Activated T-helper 2 cell treated with anti-CD3 and anti-CD28 coated beads, Interferon-gamma antibody, Interleukin-2, Interleukin-4, amounts not matched to agents 10 μg/mL and 5 μg/mL and 100 μg/mL, durations not matched to agents 14 hours and 24 hours and 36 hours (primary cell): Measurements from ENCODE around the gene ADGRL2. TPM values are rescaled to one million over a fixed set of nuclear protein-coding genes. Genes with fewer than 3 reads are reported as not detected.

Experiments
- DNase-seq: peaks from one replicate; pipeline ENCODE4 v3.0.0; 2021; ENCODE audit warnings: low spot score
- H3K27ac Mint-ChIP-seq: one replicate; pipeline ENCODE4 v1.8.0; 2021; ENCODE audit warnings: mixed read lengths
- H3K27me3 Mint-ChIP-seq: one replicate; pipeline ENCODE4 v1.8.0; 2021; ENCODE audit warnings: low read depth, mixed read lengths
- H3K36me3 Mint-ChIP-seq: one replicate; pipeline ENCODE4 v1.8.0; 2021; ENCODE audit warnings: low read depth, mixed read lengths
- H3K4me1 Mint-ChIP-seq: one replicate; pipeline ENCODE4 v1.8.0; 2021; ENCODE audit warnings: low read depth, mixed read lengths
- H3K4me3 Mint-ChIP-seq: one replicate; pipeline ENCODE4 v1.8.0; 2021; ENCODE audit warnings: low read depth, mild to moderate bottlenecking, moderate library complexity, mixed read lengths
- H3K9me3 Mint-ChIP-seq: one replicate; pipeline ENCODE4 v1.8.0; 2021; ENCODE audit warnings: mixed read lengths
- intact Hi-C: fragments of 100-400 bp; cut with micrococcal nuclease; formaldehyde crosslinking; loops from one replicate; pipeline ENCODE4 v1.15.1; 2023
- total RNA-seq: library from RNA; stranded (reverse); gene quantifications from 2 replicates; pipeline ENCODE4 v1.2.3, GENCODE V29; 2022

The ADGRL2 gene
- total RNA-seq, 1 donor from 2014 or later, result not detected

GRCh38 chr1:81813691-81814090, 13.0 kb downstream of the ADGRL2 start:
- Mint-ChIP-seq H3K27ac (no peak overlapping the region), H3K9me3 (no peaks in the 10 kb centered on the region), H3K27me3 (peaks cover 2% of the 10 kb centered on the region), H3K4me3 (no peak overlapping the region), H3K36me3 (no peaks in the 10 kb centered on the region), H3K4me1 (no peaks in the 10 kb centered on the region)
- intact Hi-C loops, result no loop called here
- no peak for DNase-seq

GRCh38 chr1:81819613-81820012, 18.9 kb downstream of the ADGRL2 start:
- intact Hi-C loops, result no loop called here
- Mint-ChIP-seq H3K4me1 (no peaks in the 10 kb centered on the region), H3K27me3 (no peaks in the 10 kb centered on the region), H3K36me3 (no peaks in the 10 kb centered on the region), H3K9me3 (no peaks in the 10 kb centered on the region), H3K27ac (no peak overlapping the region), H3K4me3 (no peak overlapping the region)
- DNase-seq, result no peak

GRCh38 chr1:81820765-81821164, 20.0 kb downstream of the ADGRL2 start:
- intact Hi-C loops, result no loop called here
- H3K4me3 Mint-ChIP-seq, result no peak overlapping the region
- H3K4me1 Mint-ChIP-seq, result no peaks in the 10 kb centered on the region

GRCh38 chr1:81823082-81823481, 22.3 kb downstream of the ADGRL2 start:
- H3K27ac Mint-ChIP-seq, result no peak overlapping the region

More at GRCh38 chr1:81820765-81821164, 20.0 kb downstream of the ADGRL2 start:
- Mint-ChIP-seq H3K36me3 (no peaks in the 10 kb centered on the region), H3K27ac (no peak overlapping the region), H3K9me3 (no peaks in the 10 kb centered on the region), H3K27me3 (no peaks in the 10 kb centered on the region)
- no peak for DNase-seq

GRCh38 chr1:81824759-81825158, 24.0 kb downstream of the ADGRL2 start:
- H3K9me3 Mint-ChIP-seq, result no peaks in the 10 kb centered on the region
- intact Hi-C loops, result no loop called here
- DNase-seq, result no peak
- no peak overlapping the region for H3K27ac Mint-ChIP-seq
- no peaks in the 10 kb centered on the region for H3K27me3 Mint-ChIP-seq
- H3K36me3 Mint-ChIP-seq, result no peaks in the 10 kb centered on the region
- H3K4me1 Mint-ChIP-seq, result no peaks in the 10 kb centered on the region
- no peak overlapping the region for H3K4me3 Mint-ChIP-seq

More at GRCh38 chr1:81823082-81823481, 22.3 kb downstream of the ADGRL2 start:
- Mint-ChIP-seq H3K4me1 (no peaks in the 10 kb centered on the region), H3K9me3 (no peaks in the 10 kb centered on the region), H3K4me3 (no peak overlapping the region), H3K36me3 (no peaks in the 10 kb centered on the region), H3K27me3 (no peaks in the 10 kb centered on the region)
- no peak for DNase-seq
- intact Hi-C loops, result no loop called here

- H3K9me3 Mint-ChIP-seq, result no peaks in the 10 kb centered on the region
- intact Hi-C loops, result no loop called here
- H3K27me3 Mint-ChIP-seq, result no peaks in the 10 kb centered on the region
- H3K4me3 Mint-ChIP-seq, result no peak overlapping the region
- no peak for DNase-seq
- no peaks in the 10 kb centered on the region for H3K4me1 Mint-ChIP-seq
- H3K36me3 Mint-ChIP-seq, result no peaks in the 10 kb centered on the region
- no peak overlapping the region for H3K27ac Mint-ChIP-seq
Measured at GRCh38 chr1:81827942-81828341, 27.2 kb downstream of the ADGRL2 start.

GRCh38 chr1:81832573-81832972, 31.8 kb downstream of the ADGRL2 start:
- H3K27ac Mint-ChIP-seq, result no peak overlapping the region
- no peaks in the 10 kb centered on the region for H3K27me3 Mint-ChIP-seq
- intact Hi-C loops, result no loop called here
- H3K36me3 Mint-ChIP-seq, result no peaks in the 10 kb centered on the region
- H3K9me3 Mint-ChIP-seq, result no peaks in the 10 kb centered on the region
- H3K4me1 Mint-ChIP-seq, result no peaks in the 10 kb centered on the region
- no peak for DNase-seq
- H3K4me3 Mint-ChIP-seq, result no peak overlapping the region

GRCh38 chr1:81833722-81834121, 33.0 kb downstream of the ADGRL2 start:
- Mint-ChIP-seq H3K4me3 (no peak overlapping the region), H3K27ac (no peak overlapping the region), H3K27me3 (no peaks in the 10 kb centered on the region), H3K36me3 (no peaks in the 10 kb centered on the region), H3K4me1 (no peaks in the 10 kb centered on the region), H3K9me3 (no peaks in the 10 kb centered on the region)
- DNase-seq, result no peak
- intact Hi-C loops, result no loop called here

- Mint-ChIP-seq H3K9me3 (no peaks in the 10 kb centered on the region), H3K36me3 (no peaks in the 10 kb centered on the region), H3K27me3 (no peaks in the 10 kb centered on the region), H3K27ac (no peak overlapping the region), H3K4me3 (no peak overlapping the region), H3K4me1 (no peaks in the 10 kb centered on the region)
- intact Hi-C loops, result no loop called here
- no peak for DNase-seq
Measured at GRCh38 chr1:81834268-81834667, 33.5 kb downstream of the ADGRL2 start.

GRCh38 chr1:81834921-81835698, 34.4 kb downstream of the ADGRL2 start:
- intact Hi-C loops, result no loop called here

GRCh38 chr1:81836007-81836626, 35.4 kb downstream of the ADGRL2 start:
- Mint-ChIP-seq H3K9me3 (no peaks in the 10 kb centered on the region), H3K36me3 (no peaks in the 10 kb centered on the region)
- intact Hi-C loops, result no loop called here

More at GRCh38 chr1:81834921-81835698, 34.4 kb downstream of the ADGRL2 start:
- H3K27me3 Mint-ChIP-seq, result no peaks in the 10 kb centered on the region
- H3K4me3 Mint-ChIP-seq, result no peak overlapping the region
- no peak for DNase-seq
- no peaks in the 10 kb centered on the region for H3K9me3 Mint-ChIP-seq
- H3K27ac Mint-ChIP-seq, result no peak overlapping the region
- no peaks in the 10 kb centered on the region for H3K4me1 Mint-ChIP-seq
- no peaks in the 10 kb centered on the region for H3K36me3 Mint-ChIP-seq

GRCh38 chr1:81838600-81839218, 38.0 kb downstream of the ADGRL2 start:
- Mint-ChIP-seq H3K27ac (no peak overlapping the region), H3K27me3 (no peaks in the 10 kb centered on the region), H3K4me1 (no peaks in the 10 kb centered on the region), H3K4me3 (no peak overlapping the region), H3K36me3 (no peaks in the 10 kb centered on the region), H3K9me3 (no peaks in the 10 kb centered on the region)
- intact Hi-C loops, result no loop called here
- DNase-seq, result no peak

More at GRCh38 chr1:81836007-81836626, 35.4 kb downstream of the ADGRL2 start:
- H3K27ac Mint-ChIP-seq, result no peak overlapping the region
- H3K4me3 Mint-ChIP-seq, result no peak overlapping the region
- no peaks in the 10 kb centered on the region for H3K4me1 Mint-ChIP-seq
- no peaks in the 10 kb centered on the region for H3K27me3 Mint-ChIP-seq
- DNase-seq, result no peak

- H3K36me3 Mint-ChIP-seq, result no peaks in the 10 kb centered on the region
- intact Hi-C loops, result no loop called here
- no peaks in the 10 kb centered on the region for H3K4me1 Mint-ChIP-seq
- DNase-seq, result no peak
- no peaks in the 10 kb centered on the region for H3K27me3 Mint-ChIP-seq
- H3K4me3 Mint-ChIP-seq, result no peak overlapping the region
- no peaks in the 10 kb centered on the region for H3K9me3 Mint-ChIP-seq
- no peak overlapping the region for H3K27ac Mint-ChIP-seq
Measured at GRCh38 chr1:81840805-81841204, 40.1 kb downstream of the ADGRL2 start.
